ENCODE results near the gene MCTP2. TPM values are rescaled to one million over a fixed set of nuclear protein-coding genes. Genes with fewer than 3 reads are reported as not detected.

The MCTP2 gene
- total RNA-seq, 2 donors from 2014 or later, result 25.4 to 46.3 TPM

- no peaks in the 10 kb centered on the region for H3K27me3 ChIP-seq (replicated peaks; ENCODE audit: insufficient read depth)
- WGBS, result 67% methylated on average over 7 of the region's 7 CpGs
- no peaks in the 10 kb centered on the region for H3K36me3 ChIP-seq
- no peak overlapping the region for H3K27ac ChIP-seq
- DNase-seq (ENCODE audit: low spot score), result no peak
- no peak overlapping the region for H3K4me3 ChIP-seq
- no peaks in the 10 kb centered on the region for H3K9me3 ChIP-seq
- intact Hi-C loops (cut with DNase I), result no loop called here
- no peaks in the 10 kb centered on the region for H3K4me1 ChIP-seq (replicated peaks)
- no peak for TF ChIP-seq POLR2AphosphoS5 (IDR thresholded peaks at IDR 0.05)
- TF ChIP-seq POLR2A (IDR thresholded peaks at IDR 0.05), result no peak
- TF ChIP-seq CTCF (IDR thresholded peaks at IDR 0.05), result no peak
Observed at GRCh38 chr15:94272251-94272898, 41.0 kb downstream of the MCTP2 start.

GRCh38 chr15:94273826-94274225 is 42.5 kb downstream of the MCTP2 start:
- TF ChIP-seq POLR2A (IDR thresholded peaks at IDR 0.05) (no peak), POLR2AphosphoS5 (IDR thresholded peaks at IDR 0.05) (no peak), CTCF (IDR thresholded peaks at IDR 0.05) (no peak)
- Histone ChIP-seq H3K36me3 (no peaks in the 10 kb centered on the region), H3K4me3 (no peak overlapping the region), H3K27ac (no peak overlapping the region), H3K4me1 (replicated peaks) (no peaks in the 10 kb centered on the region), H3K27me3 (replicated peaks; ENCODE audit: insufficient read depth) (no peaks in the 10 kb centered on the region), H3K9me3 (no peaks in the 10 kb centered on the region)
- no peak for DNase-seq (ENCODE audit: low spot score)
- intact Hi-C loops (cut with DNase I), result no loop called here
- 76% methylated on average over 1 of the region's 1 CpG for WGBS

GRCh38 chr15:94274745-94275144 is 43.4 kb downstream of the MCTP2 start:
- TF ChIP-seq POLR2A (IDR thresholded peaks at IDR 0.05) (no peak), POLR2AphosphoS5 (IDR thresholded peaks at IDR 0.05) (no peak), CTCF (IDR thresholded peaks at IDR 0.05) (no peak)
- intact Hi-C loops (cut with DNase I), result no loop called here
- DNase-seq (ENCODE audit: low spot score), result no peak
- Histone ChIP-seq H3K27me3 (replicated peaks; ENCODE audit: insufficient read depth) (no peaks in the 10 kb centered on the region), H3K4me3 (no peak overlapping the region), H3K27ac (no peak overlapping the region), H3K4me1 (replicated peaks) (no peaks in the 10 kb centered on the region), H3K36me3 (no peaks in the 10 kb centered on the region), H3K9me3 (no peaks in the 10 kb centered on the region)
- WGBS, result 88% methylated on average over 1 of the region's 1 CpG

GRCh38 chr15:94277485-94277884 is 46.1 kb downstream of the MCTP2 start:
- intact Hi-C loops (cut with DNase I), result no loop called here
- no peak overlapping the region for H3K27ac ChIP-seq
- no peak for DNase-seq (ENCODE audit: low spot score)
- no peaks in the 10 kb centered on the region for H3K4me1 ChIP-seq (replicated peaks)
- no peak for TF ChIP-seq CTCF (IDR thresholded peaks at IDR 0.05)
- TF ChIP-seq POLR2AphosphoS5 (IDR thresholded peaks at IDR 0.05), result no peak
- no peak for TF ChIP-seq POLR2A (IDR thresholded peaks at IDR 0.05)
- no peaks in the 10 kb centered on the region for H3K36me3 ChIP-seq
- 66% methylated on average over 1 of the region's 1 CpG for WGBS
- H3K9me3 ChIP-seq, result no peaks in the 10 kb centered on the region
- H3K4me3 ChIP-seq, result no peak overlapping the region
- no peaks in the 10 kb centered on the region for H3K27me3 ChIP-seq (replicated peaks; ENCODE audit: insufficient read depth)

- WGBS, result 87% methylated on average over 2 of the region's 2 CpGs
- no peak overlapping the region for H3K27ac ChIP-seq
- no peak overlapping the region for H3K4me3 ChIP-seq
- intact Hi-C loops (cut with DNase I), result no loop called here
- H3K4me1 ChIP-seq (replicated peaks), result no peaks in the 10 kb centered on the region
- H3K36me3 ChIP-seq, result no peaks in the 10 kb centered on the region
- no peaks in the 10 kb centered on the region for H3K9me3 ChIP-seq
- DNase-seq (ENCODE audit: low spot score), result no peak
- TF ChIP-seq POLR2A (IDR thresholded peaks at IDR 0.05) (no peak), POLR2AphosphoS5 (IDR thresholded peaks at IDR 0.05) (no peak), CTCF (IDR thresholded peaks at IDR 0.05) (no peak)
- no peaks in the 10 kb centered on the region for H3K27me3 ChIP-seq (replicated peaks; ENCODE audit: insufficient read depth)
Observed at GRCh38 chr15:94279736-94280135, 48.4 kb downstream of the MCTP2 start.
